22Rv1 (cell line): ENCODE data around the gene LDLRAD2.

ENCODE experiments used
- CTCF ChIP-seq: fragments of 450-650 bp; IDR thresholded peaks from 2 replicates; pipeline ENCODE4 v1.5.1; 2017; ENCODE audit warnings: mild to moderate bottlenecking
- ZFX ChIP-seq: fragments of 450-650 bp; IDR thresholded peaks from 2 replicates; pipeline ENCODE4 v1.6.1; 2017; ENCODE audit warnings: antibody characterized with exemption, borderline replicate concordance

- no peak for TF ChIP-seq CTCF
- no peak for TF ChIP-seq ZFX
Measured at GRCh38 chr1:21766210-21766609, 45.9 kb upstream of the LDLRAD2 start.
